Superior temporal gyrus (tissue), 1 donor: ENCODE data around the gene PTPN20.

ENCODE experiments used
- DNase-seq: peaks from one replicate; pipeline ENCODE4 v3.0.0-alpha.2; 2016; ENCODE audit errors: extremely low spot score

The PTPN20 gene

GRCh38 chr10:47033541-47034270 lies 122.5 kb downstream of the PTPN20 start:
- DNase-seq = no peak

GRCh38 chr10:47034441-47035051 lies 123.3 kb downstream of the PTPN20 start:
- no peak for DNase-seq

- DNase-seq = no peak
Observed at GRCh38 chr10:47035171-47035818, 124.1 kb downstream of the PTPN20 start.

GRCh38 chr10:47035819-47036337 lies 124.7 kb downstream of the PTPN20 start:
- DNase-seq = no peak

- DNase-seq = no peak
Observed at GRCh38 chr10:47036771-47037170, 125.5 kb downstream of the PTPN20 start.

GRCh38 chr10:47037654-47038425 lies 126.6 kb downstream of the PTPN20 start:
- no peak for DNase-seq

GRCh38 chr10:47038881-47039561 lies 127.8 kb downstream of the PTPN20 start:
- no peak for DNase-seq

- DNase-seq = no peak
Observed at GRCh38 chr10:47039562-47039913, 128.3 kb downstream of the PTPN20 start.

- no peak for DNase-seq
Observed at GRCh38 chr10:47040041-47040491, 128.8 kb downstream of the PTPN20 start.

- DNase-seq = no peak
Observed at GRCh38 chr10:47040681-47041080, 129.5 kb downstream of the PTPN20 start.

- DNase-seq = no peak
Observed at GRCh38 chr10:47041396-47042198, 130.4 kb downstream of the PTPN20 start.

- no peak for DNase-seq
Observed at GRCh38 chr10:47042199-47042473, 130.9 kb downstream of the PTPN20 start.

GRCh38 chr10:47042780-47043750 lies 131.8 kb downstream of the PTPN20 start:
- DNase-seq = no peak

GRCh38 chr10:47043928-47044538 lies 132.8 kb downstream of the PTPN20 start:
- DNase-seq = no peak

- no peak for DNase-seq
Observed at GRCh38 chr10:47044741-47045140, 133.5 kb downstream of the PTPN20 start.

- DNase-seq = no peak
Observed at GRCh38 chr10:47045331-47045861, 134.2 kb downstream of the PTPN20 start.

- no peak for DNase-seq
Observed at GRCh38 chr10:47046321-47047126, 135.3 kb downstream of the PTPN20 start.

- no peak for DNase-seq
Observed at GRCh38 chr10:47047127-47047504, 135.9 kb downstream of the PTPN20 start.
